HFFc6 (cell line): Measurements from ENCODE around the gene ZSCAN1. TPM values are rescaled to one million over a fixed set of nuclear protein-coding genes. Genes with fewer than 3 reads are reported as not detected.

Source experiments
- DNase-seq: peaks from one replicate; pipeline ENCODE4 v3.0.0-alpha.2; 2018
- H3K27ac Mint-ChIP-seq: 2 replicates; pipeline ENCODE4 v1.8.0; 2020; ENCODE audit warnings: mild to moderate bottlenecking, mixed read lengths
- H3K27me3 Mint-ChIP-seq: 2 replicates; pipeline ENCODE4 v1.8.0; 2021; ENCODE audit warnings: mild to moderate bottlenecking, moderate library complexity, mixed read lengths; ENCODE audit not compliant: insufficient read depth
- H3K36me3 Mint-ChIP-seq: 2 replicates; pipeline ENCODE4 v1.8.0; 2021; ENCODE audit warnings: low read depth, mixed read lengths
- H3K4me1 Mint-ChIP-seq: 2 replicates; pipeline ENCODE4 v1.8.0; 2020; ENCODE audit warnings: low read depth, mixed read lengths
- H3K4me3 Mint-ChIP-seq: 2 replicates; pipeline ENCODE4 v1.8.0; 2020; ENCODE audit warnings: mild to moderate bottlenecking, moderate library complexity, mixed read lengths
- H3K9me3 Mint-ChIP-seq: 2 replicates; pipeline ENCODE4 v1.8.0; 2020; ENCODE audit warnings: mild to moderate bottlenecking, mixed read lengths
- CTCF ChIP-seq: fragments of 200-600 bp; sonication (generic); IDR thresholded peaks from 2 replicates; pipeline ENCODE4 v1.5.0; 2021; ENCODE audit warnings: antibody characterized with exemption, mild to moderate bottlenecking
- total RNA-seq, 6 experiments: library from RNA; stranded (reverse); fragmentation: NEBNext Ultra II Directional; extraction: Animal tissue kit (Norgen Biotek cat#: 25700); gene quantifications; 2 replicates in 1 of 6; 3 replicates in 5 of 6; pipeline ENCODE4 v1.2.3, GENCODE V29; 2021

ZSCAN1 gene
- total RNA-seq, 6 experiments from 2014 or later = not detected

- no peak for DNase-seq
- H3K4me3 Mint-ChIP-seq = no peak overlapping the region
- peaks cover 69% of the 10 kb centered on the region for H3K9me3 Mint-ChIP-seq
- H3K36me3 Mint-ChIP-seq = peaks cover 24% of the 10 kb centered on the region
- no peaks in the 10 kb centered on the region; the same call in 1 of the 2 replicates for H3K27me3 Mint-ChIP-seq
- no peak for TF ChIP-seq CTCF
- H3K27ac Mint-ChIP-seq = no peak overlapping the region
- H3K4me1 Mint-ChIP-seq = no peaks in the 10 kb centered on the region
Observed at GRCh38 chr19:58056861-58057260, 23.0 kb downstream of the ZSCAN1 start.

- peaks cover 24% of the 10 kb centered on the region for H3K36me3 Mint-ChIP-seq
- H3K4me1 Mint-ChIP-seq = no peaks in the 10 kb centered on the region
- no peak for DNase-seq
- H3K27ac Mint-ChIP-seq = no peak overlapping the region
- no peak overlapping the region for H3K4me3 Mint-ChIP-seq
- TF ChIP-seq CTCF = no peak
- no peaks in the 10 kb centered on the region; the same call in 1 of the 2 replicates for H3K27me3 Mint-ChIP-seq
- H3K9me3 Mint-ChIP-seq = peaks cover 68% of the 10 kb centered on the region
Observed at GRCh38 chr19:58058467-58058866, 24.6 kb downstream of the ZSCAN1 start.

- Mint-ChIP-seq H3K4me3 (no peak within 1 kb of the TSS), H3K27me3 (no peaks in the 10 kb centered on the region; the same call in none of the 2 replicates), H3K27ac (no peak within 1 kb of the TSS), H3K4me1 (no peaks in the 10 kb centered on the region), H3K9me3 (peaks cover 74% of the 10 kb centered on the region), H3K36me3 (peaks cover 24% of the 10 kb centered on the region)
- TF ChIP-seq CTCF = no peak
- DNase-seq = no peak
Observed at GRCh38 chr19:58059003-58059670, 25.3 kb downstream of the ZSCAN1 start, which contains the start of gene ZNF135. ZNF135 (plus strand) TSS chr19:58059282; CDS start chr19:58060003, 721 bp downstream.

GRCh38 chr19:58059671-58060078 is 25.9 kb downstream of the ZSCAN1 start:
- no peak for DNase-seq
- Mint-ChIP-seq H3K4me3 (no peak overlapping the region), H3K4me1 (no peaks in the 10 kb centered on the region), H3K27me3 (no peaks in the 10 kb centered on the region; the same call in none of the 2 replicates), H3K36me3 (peaks cover 19% of the 10 kb centered on the region), H3K9me3 (peaks cover 74% of the 10 kb centered on the region), H3K27ac (no peak overlapping the region)
- TF ChIP-seq CTCF = no peak

- no peaks in the 10 kb centered on the region for H3K4me1 Mint-ChIP-seq
- no peak for DNase-seq
- H3K36me3 Mint-ChIP-seq = peaks cover 16% of the 10 kb centered on the region
- no peak for TF ChIP-seq CTCF
- H3K27me3 Mint-ChIP-seq = no peaks in the 10 kb centered on the region; the same call in none of the 2 replicates
- H3K4me3 Mint-ChIP-seq = no peak overlapping the region
- peaks cover 74% of the 10 kb centered on the region for H3K9me3 Mint-ChIP-seq
- H3K27ac Mint-ChIP-seq = no peak overlapping the region
Observed at GRCh38 chr19:58060231-58060630, 26.4 kb downstream of the ZSCAN1 start.
